Fibroblast of lung (primary cell): ENCODE results near the gene TCFL5. TPM values are rescaled to one million over a fixed set of nuclear protein-coding genes. Genes with fewer than 3 reads are reported as not detected.

Experiments used
- DNase-seq, 2 donors: peaks; one replicate each; pipeline versions ENCODE4 v3.0.0 to v3.0.0-alpha.2; 2010; ENCODE audit warnings: low read depth in 2 of 2
- H2AFZ ChIP-seq: 2 replicates; pipeline ENCODE4 v1.5.1; 2012; ENCODE audit warnings: low read length, control low read depth, inconsistent platforms
- H3K27ac ChIP-seq: 2 replicates; pipeline ENCODE4 v1.5.1; 2011; ENCODE audit warnings: low read length, control low read depth; ENCODE audit not compliant: insufficient read depth
- H3K27me3 ChIP-seq: 2 replicates; pipeline ENCODE4 v1.5.1; 2011; ENCODE audit warnings: mild to moderate bottlenecking, low read length; ENCODE audit not compliant: control insufficient read depth, insufficient read depth
- H3K36me3 ChIP-seq: 2 replicates; pipeline ENCODE4 v1.5.1; 2011; ENCODE audit warnings: low read length; ENCODE audit not compliant: control insufficient read depth, insufficient read depth
- H3K4me1 ChIP-seq: 2 replicates; pipeline ENCODE4 v1.5.1; 2011; ENCODE audit warnings: low read length; ENCODE audit not compliant: control insufficient read depth, insufficient read depth; ENCODE audit errors: extremely low read depth
- H3K4me2 ChIP-seq: 2 replicates; pipeline ENCODE4 v1.5.1; 2011; ENCODE audit warnings: low read length, control low read depth; ENCODE audit not compliant: insufficient read depth; ENCODE audit errors: extremely low read depth
- H3K4me3 ChIP-seq, 4 experiments: fragments of 200-600 bp in 1 of 4; sonication (generic) in 1 of 4; replicated peaks in 1 of 4; 2 replicates each; pipeline ENCODE4 v1.5.1; 2011 to 2016; ENCODE audit warnings: low read length in 4 of 4, low read depth in 3 of 4, mild to moderate bottlenecking in 3 of 4, control low read depth in 2 of 4, inconsistent platforms in 1 of 4, mixed read lengths in 1 of 4; ENCODE audit not compliant: insufficient read depth in 1 of 4; ENCODE audit errors: control extremely low read depth in 1 of 4
- H3K79me2 ChIP-seq: 2 replicates; pipeline ENCODE4 v1.5.1; 2012; ENCODE audit warnings: mild to moderate bottlenecking, low read length, inconsistent platforms; ENCODE audit not compliant: control insufficient read depth, insufficient read depth
- H3K9ac ChIP-seq: 2 replicates; pipeline ENCODE4 v1.5.1; 2011; ENCODE audit warnings: mild to moderate bottlenecking, low read length, control low read depth; ENCODE audit not compliant: insufficient read depth
- H3K9me3 ChIP-seq: 2 replicates; pipeline ENCODE4 v1.5.1; 2012; ENCODE audit warnings: low read depth, low read length; ENCODE audit not compliant: control insufficient read depth, insufficient read depth
- H4K20me1 ChIP-seq: 2 replicates; pipeline ENCODE4 v1.5.1; 2011; ENCODE audit warnings: low read length; ENCODE audit not compliant: control insufficient read depth, insufficient read depth; ENCODE audit errors: extremely low read depth
- EZH2 ChIP-seq: IDR thresholded peaks from 2 replicates; pipeline ENCODE4 v1.5.1; 2012; ENCODE audit warnings: low read length, control low read depth, mild to moderate bottlenecking; ENCODE audit errors: missing control alignments
- polyA plus RNA-seq, 2 donors: library from polyadenylated mRNA; depleted of rRNA in 1 of 2; stranded (reverse) in 1 of 2; unstranded in 1 of 2; fragments of >200 nt; gene quantifications; 2 replicates each; pipeline ENCODE4 v1.2.1, GENCODE V29; 2011 to 2012; ENCODE audit warnings: missing spikeins in 1 of 2
- total RNA-seq: library from RNA; depleted of rRNA; stranded (reverse); fragments of >200 nt; gene quantifications from 2 replicates; pipeline ENCODE4 v1.2.1, GENCODE V29; 2014
- TF ChIP-seq, protein P1 (sequence below), 2 donors: IDR thresholded peaks in 1 of 2; conservative IDR thresholded peaks in 1 of 2; 1 replicate in 1 of 2; 2 replicates in 1 of 2; pipeline ENCODE4 v1.5.1; 2011 to 2012; ENCODE audit warnings: low read length in 2 of 2, control low read depth in 1 of 2, inconsistent platforms in 1 of 2, low read depth in 1 of 2, mild to moderate bottlenecking in 1 of 2

TCFL5 gene
- total and polyA plus RNA-seq, 2 donors (not counting 1 experiment from before 2014, with no cell fraction given), result 9.8 to 13.7 TPM

DNA sequence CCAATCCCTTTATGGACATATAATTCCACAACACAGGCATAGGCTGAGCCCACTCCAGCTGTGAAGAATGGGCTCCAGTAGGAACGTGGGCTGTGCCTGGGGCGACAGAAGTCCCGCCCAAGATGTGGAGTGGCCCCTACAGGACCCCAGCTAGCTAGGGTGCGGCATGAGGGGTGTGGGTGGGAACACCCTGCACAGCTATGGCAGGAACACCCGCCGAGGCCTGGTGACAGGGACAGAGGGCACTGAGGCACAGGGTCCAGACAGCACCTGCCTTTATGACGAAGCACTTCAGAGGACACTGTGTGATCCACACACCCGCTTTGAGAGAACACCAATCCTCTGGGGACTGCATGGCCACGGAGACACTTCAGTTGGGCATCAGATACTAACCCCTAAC, 28.2 kb upstream of the TCFL5 start:
- H3K4me1 ChIP-seq, result peaks cover 15% of the 10 kb centered on the region
- no peak overlapping the region for H3K9ac ChIP-seq
- H4K20me1 ChIP-seq, result no peaks in the 10 kb centered on the region
- no peaks in the 10 kb centered on the region for H3K27me3 ChIP-seq
- no peaks in the 10 kb centered on the region for H3K79me2 ChIP-seq
- DNase-seq, result no peak
- H3K27ac ChIP-seq, result no peak overlapping the region
- peaks cover 39% of the 10 kb centered on the region for H3K36me3 ChIP-seq
- H2AFZ ChIP-seq, result no peak overlapping the region
- no peak overlapping the region for H3K4me3 ChIP-seq
- TF ChIP-seq, protein P1, sequence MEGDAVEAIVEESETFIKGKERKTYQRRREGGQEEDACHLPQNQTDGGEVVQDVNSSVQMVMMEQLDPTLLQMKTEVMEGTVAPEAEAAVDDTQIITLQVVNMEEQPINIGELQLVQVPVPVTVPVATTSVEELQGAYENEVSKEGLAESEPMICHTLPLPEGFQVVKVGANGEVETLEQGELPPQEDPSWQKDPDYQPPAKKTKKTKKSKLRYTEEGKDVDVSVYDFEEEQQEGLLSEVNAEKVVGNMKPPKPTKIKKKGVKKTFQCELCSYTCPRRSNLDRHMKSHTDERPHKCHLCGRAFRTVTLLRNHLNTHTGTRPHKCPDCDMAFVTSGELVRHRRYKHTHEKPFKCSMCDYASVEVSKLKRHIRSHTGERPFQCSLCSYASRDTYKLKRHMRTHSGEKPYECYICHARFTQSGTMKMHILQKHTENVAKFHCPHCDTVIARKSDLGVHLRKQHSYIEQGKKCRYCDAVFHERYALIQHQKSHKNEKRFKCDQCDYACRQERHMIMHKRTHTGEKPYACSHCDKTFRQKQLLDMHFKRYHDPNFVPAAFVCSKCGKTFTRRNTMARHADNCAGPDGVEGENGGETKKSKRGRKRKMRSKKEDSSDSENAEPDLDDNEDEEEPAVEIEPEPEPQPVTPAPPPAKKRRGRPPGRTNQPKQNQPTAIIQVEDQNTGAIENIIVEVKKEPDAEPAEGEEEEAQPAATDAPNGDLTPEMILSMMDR (conservative IDR thresholded peaks at IDR 0.05 in 1 of 2, IDR thresholded peaks at IDR 0.05 in 1 of 2; ENCODE audit: low read depth in 1 of 2, low read length in 2 of 2), result no peak
- TF ChIP-seq EZH2, result no peak
- no peaks in the 10 kb centered on the region for H3K9me3 ChIP-seq
- H3K4me2 ChIP-seq, result no peak overlapping the region

DNA sequence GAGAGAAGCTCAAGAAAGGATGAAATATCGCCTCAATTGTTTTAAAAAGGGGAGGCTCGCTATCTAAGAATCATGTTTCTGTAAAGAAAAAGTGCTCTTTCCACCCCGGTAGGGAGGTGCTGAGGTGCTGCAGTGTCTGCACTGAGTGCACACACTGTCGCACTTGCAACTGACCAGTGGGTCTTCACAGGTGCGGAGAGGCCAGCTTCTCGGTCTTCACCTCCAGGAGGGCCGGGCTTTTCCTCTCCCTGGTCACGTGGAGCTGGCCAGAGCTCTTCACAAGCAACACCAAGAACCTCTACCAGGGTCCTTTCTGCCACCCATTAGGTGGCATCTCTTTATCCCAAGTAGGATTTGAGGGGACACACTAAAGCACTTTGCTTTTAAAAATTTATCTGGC, 27.8 kb upstream of the TCFL5 start:
- Histone ChIP-seq H3K27me3 (no peaks in the 10 kb centered on the region), H3K4me3 (no peak overlapping the region), H3K4me2 (no peak overlapping the region), H3K4me1 (peaks cover 15% of the 10 kb centered on the region), H2AFZ (no peak overlapping the region), H4K20me1 (no peaks in the 10 kb centered on the region), H3K9me3 (no peaks in the 10 kb centered on the region), H3K36me3 (peaks cover 37% of the 10 kb centered on the region), H3K79me2 (no peaks in the 10 kb centered on the region), H3K9ac (no peak overlapping the region), H3K27ac (no peak overlapping the region)
- TF ChIP-seq, protein P1 (conservative IDR thresholded peaks at IDR 0.05 in 1 of 2, IDR thresholded peaks at IDR 0.05 in 1 of 2; ENCODE audit: low read depth in 1 of 2, low read length in 2 of 2), result no peak
- no peak for TF ChIP-seq EZH2
- no peak for DNase-seq

DNA sequence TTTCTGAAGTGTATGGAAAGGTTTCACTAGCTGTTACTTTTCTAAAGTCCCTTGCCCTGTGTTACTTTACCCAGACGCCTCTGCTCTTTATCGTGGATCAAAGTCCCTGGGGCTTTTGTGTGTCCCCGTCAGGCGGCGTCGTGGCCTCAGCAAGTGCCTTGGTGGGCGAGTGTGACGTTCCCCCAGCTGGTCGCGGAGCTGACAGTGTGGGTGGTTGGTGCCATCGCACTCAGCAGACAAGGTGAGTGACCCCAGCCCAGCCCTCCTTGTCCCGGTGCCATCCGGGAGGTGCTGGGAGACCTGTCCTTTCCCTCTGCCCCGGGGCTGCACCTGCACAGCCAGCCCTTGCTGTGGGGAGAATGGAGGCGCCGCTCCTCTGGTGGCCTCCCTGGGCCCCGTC, 27.3 kb upstream of the TCFL5 start:
- TF ChIP-seq EZH2, result no peak
- TF ChIP-seq, protein P1 (conservative IDR thresholded peaks at IDR 0.05 in 1 of 2, IDR thresholded peaks at IDR 0.05 in 1 of 2; ENCODE audit: low read depth in 1 of 2, low read length in 2 of 2), result no peak
- Histone ChIP-seq H4K20me1 (no peaks in the 10 kb centered on the region), H3K27me3 (no peaks in the 10 kb centered on the region)

More for the DNA sequence above, 27.3 kb upstream of the TCFL5 start:
- Histone ChIP-seq H3K27ac (no peak overlapping the region), H3K79me2 (no peaks in the 10 kb centered on the region), H3K9ac (no peak overlapping the region), H3K4me2 (no peak overlapping the region), H2AFZ (no peak overlapping the region), H3K4me1 (peaks cover 15% of the 10 kb centered on the region), H3K4me3 (no peak overlapping the region), H3K9me3 (no peaks in the 10 kb centered on the region), H3K36me3 (peaks cover 35% of the 10 kb centered on the region)
- DNase-seq, result no peak
